Peyer's patch (tissue), 4 donors: Measurements from ENCODE around the gene PCK1.

Experiments used
- POLR2A ChIP-seq, 2 donors: fragments of 450-650 bp; IDR thresholded peaks; one replicate each; pipeline ENCODE4 v1.5.1; 2017; ENCODE audit warnings: antibody characterized with exemption in 2 of 2, mild to moderate bottlenecking in 2 of 2, moderate library complexity in 2 of 2
- TF ChIP-seq, protein P1 (sequence below), 6 experiments: fragments of 450-650 bp in 4 of 6; fragments of 200-600 bp in 2 of 6; sonication (generic) in 1 of 6; IDR thresholded peaks; one replicate each; pipeline ENCODE4 v1.5.1; 2017 to 2019; ENCODE audit warnings: antibody characterized with exemption in 6 of 6, mild to moderate bottlenecking in 3 of 6, moderate library complexity in 1 of 6

DNA sequence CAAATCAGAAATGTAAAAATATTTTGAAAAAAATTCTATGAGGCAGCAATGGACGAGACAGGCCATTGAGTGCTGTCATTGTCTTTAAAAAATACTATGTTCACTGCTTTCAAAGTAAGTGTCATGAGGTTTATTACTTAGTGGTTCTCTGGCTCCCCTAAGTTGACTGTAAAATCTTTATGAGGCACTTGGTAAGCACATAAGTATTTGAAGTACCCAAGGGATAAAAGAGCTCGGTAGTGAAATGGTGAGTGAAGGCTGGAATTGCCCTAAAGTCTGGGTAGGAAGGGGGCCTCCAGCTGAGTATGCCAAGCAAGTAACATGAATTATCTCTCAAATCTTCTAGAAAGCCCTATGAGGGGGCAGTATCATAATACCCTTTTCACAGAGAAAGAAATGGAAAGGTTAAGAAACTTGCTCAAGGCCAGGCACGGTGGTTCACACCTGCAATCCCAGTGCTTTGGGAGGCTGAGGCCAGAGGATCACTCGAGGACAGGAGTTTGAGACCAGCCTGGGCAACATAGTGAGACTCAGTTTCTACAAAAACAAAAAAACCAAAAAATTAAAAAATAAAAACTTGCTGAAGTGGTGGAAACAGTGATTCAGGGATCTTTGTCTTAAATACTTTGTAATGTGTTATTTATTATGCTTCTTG lies 30.5 kb upstream of the PCK1 start:
- TF ChIP-seq, protein P1, sequence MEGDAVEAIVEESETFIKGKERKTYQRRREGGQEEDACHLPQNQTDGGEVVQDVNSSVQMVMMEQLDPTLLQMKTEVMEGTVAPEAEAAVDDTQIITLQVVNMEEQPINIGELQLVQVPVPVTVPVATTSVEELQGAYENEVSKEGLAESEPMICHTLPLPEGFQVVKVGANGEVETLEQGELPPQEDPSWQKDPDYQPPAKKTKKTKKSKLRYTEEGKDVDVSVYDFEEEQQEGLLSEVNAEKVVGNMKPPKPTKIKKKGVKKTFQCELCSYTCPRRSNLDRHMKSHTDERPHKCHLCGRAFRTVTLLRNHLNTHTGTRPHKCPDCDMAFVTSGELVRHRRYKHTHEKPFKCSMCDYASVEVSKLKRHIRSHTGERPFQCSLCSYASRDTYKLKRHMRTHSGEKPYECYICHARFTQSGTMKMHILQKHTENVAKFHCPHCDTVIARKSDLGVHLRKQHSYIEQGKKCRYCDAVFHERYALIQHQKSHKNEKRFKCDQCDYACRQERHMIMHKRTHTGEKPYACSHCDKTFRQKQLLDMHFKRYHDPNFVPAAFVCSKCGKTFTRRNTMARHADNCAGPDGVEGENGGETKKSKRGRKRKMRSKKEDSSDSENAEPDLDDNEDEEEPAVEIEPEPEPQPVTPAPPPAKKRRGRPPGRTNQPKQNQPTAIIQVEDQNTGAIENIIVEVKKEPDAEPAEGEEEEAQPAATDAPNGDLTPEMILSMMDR (IDR thresholded peaks at IDR 0.05) = no peak
- TF ChIP-seq POLR2A (IDR thresholded peaks at IDR 0.05) = no peak
